Measurements from ENCODE around the gene TXNRD1.
"Not testable (repeated sequence)": the region's sequence is repeated elsewhere in the genome, so short reads cannot be mapped to it uniquely, and the experiment has no call there.

Gene TXNRD1

GRCh38 chr12:104304261-104305009 is 88.9 kb downstream of the TXNRD1 start:
- no peak for DNase-seq (ENCODE audit: low read depth)

- DNase-seq (ENCODE audit: low read depth), result no peak
These were observed 89.8 kb downstream of the TXNRD1 start for GRCh38 chr12:104305349-104305748.

GRCh38 chr12:104306376-104306775 is 90.8 kb downstream of the TXNRD1 start:
- DNase-seq (ENCODE audit: low read depth), result no peak

DNA sequence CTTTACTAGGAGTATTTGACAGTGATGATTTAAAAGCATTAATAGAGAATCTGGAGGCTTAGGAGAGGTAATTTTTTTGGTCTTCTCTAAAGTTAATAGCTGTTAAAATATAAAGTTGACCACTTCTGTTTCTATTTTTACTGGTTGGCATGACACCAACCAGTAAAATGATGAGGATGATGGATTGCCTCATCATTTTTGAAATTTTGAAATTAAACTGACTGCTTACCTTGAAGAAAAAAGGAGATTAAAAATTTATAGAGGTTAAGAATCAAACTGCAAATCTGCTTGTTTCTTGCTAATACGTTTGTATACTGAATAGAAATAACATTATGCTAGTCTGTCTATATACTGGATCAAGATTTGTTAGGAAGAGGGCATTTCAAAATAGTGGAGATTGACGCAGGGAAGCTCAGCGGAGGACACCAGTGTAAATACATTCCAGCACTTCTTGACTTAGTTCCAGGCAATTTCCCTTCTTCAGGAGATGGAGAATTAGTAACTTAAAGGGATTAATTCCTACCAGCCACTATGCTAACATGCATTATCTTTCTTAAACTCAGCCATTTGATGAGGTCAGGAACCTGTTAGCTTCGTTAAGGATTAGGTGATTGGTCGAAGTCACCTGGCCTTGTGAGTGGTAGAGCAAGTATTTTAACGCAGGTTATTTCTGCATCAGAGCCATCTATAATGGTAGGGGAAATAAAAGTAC is 91.5 kb downstream of the TXNRD1 start:
- no peak for DNase-seq (ENCODE audit: low read depth)

- no peak for DNase-seq (ENCODE audit: low read depth)
These were observed 92.0 kb downstream of the TXNRD1 start for GRCh38 chr12:104307655-104308000.

- no peak for DNase-seq (ENCODE audit: low read depth)
These were observed 93.9 kb downstream of the TXNRD1 start for GRCh38 chr12:104309446-104309993.

DNA sequence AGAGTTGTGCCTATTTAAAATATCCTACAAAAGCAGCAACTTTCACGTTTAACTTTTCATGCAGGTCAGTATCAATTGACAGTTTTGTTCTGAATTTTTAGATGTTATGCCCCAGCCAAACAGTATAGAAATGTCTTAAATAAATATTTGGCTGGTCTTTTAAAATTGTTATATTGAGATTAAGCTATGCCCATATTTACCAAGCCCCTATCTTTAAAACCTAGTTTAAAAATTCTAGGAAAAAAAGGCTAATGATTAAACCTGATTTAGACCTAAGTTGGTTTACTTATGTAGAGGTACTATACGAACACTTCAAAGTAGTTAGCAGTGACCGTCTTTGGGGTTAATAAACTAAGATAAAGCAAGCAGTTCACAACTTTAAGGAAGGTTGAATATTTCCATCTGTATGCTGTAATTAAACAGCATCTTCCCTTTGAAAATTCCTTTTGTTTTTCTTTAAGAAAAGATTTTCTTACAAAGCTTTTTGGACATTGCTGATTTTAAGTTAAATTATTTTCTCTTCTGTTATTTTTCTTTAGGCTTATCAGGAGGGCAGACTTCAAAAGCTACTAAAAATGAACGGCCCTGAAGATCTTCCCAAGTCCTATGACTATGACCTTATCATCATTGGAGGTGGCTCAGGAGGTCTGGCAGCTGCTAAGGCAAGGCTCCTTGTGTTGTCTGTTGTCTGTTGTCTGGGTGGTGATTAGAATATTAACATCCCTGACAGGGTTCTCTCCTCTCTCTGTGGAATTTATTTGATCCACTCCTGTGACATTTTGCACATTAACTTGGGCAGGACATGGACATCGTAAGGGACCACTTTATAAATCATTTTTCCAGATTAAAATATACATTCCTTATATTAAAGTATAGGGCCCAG is 95.4 kb downstream of the TXNRD1 start:
- DNase-seq (ENCODE audit: low read depth), result no peak

DNA sequence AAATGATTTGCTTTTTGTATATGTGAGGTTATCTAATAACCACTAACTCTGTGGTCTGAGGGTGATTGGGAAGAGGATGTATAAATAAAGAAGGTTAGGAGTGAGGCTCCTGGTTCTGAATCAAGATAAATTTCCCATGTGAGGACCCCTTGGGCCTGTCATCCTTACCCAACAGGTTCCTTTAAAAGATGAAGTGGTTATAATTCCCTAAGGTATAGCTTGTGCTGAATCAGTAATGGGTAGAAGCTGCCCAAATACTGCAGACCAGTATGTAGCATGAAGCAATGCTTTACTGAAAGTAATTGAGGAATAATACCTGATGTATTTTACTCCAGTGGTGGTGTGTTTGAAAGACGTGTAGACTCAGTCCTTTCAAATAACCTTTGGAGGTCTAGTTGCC is 96.6 kb downstream of the TXNRD1 start:
- DNase-seq (ENCODE audit: low read depth), result no peak

- no peak for DNase-seq (ENCODE audit: low read depth)
These were observed 97.1 kb downstream of the TXNRD1 start for GRCh38 chr12:104312654-104313053.

- DNase-seq (ENCODE audit: low read depth), result no peak
These were observed 98.1 kb downstream of the TXNRD1 start for GRCh38 chr12:104313568-104314241.

- DNase-seq (ENCODE audit: low read depth), result no peak
These were observed 98.6 kb downstream of the TXNRD1 start for GRCh38 chr12:104314242-104314614.

GRCh38 chr12:104315326-104316224 is 100.0 kb downstream of the TXNRD1 start:
- DNase-seq (ENCODE audit: low read depth), result no peak

GRCh38 chr12:104316936-104317335 is 101.4 kb downstream of the TXNRD1 start:
- no peak for DNase-seq (ENCODE audit: low read depth)

GRCh38 chr12:104317538-104318210 is 102.1 kb downstream of the TXNRD1 start:
- DNase-seq (ENCODE audit: low read depth), result no peak

GRCh38 chr12:104319028-104319427 is 103.4 kb downstream of the TXNRD1 start:
- DNase-seq (ENCODE audit: low read depth), result no peak

DNA sequence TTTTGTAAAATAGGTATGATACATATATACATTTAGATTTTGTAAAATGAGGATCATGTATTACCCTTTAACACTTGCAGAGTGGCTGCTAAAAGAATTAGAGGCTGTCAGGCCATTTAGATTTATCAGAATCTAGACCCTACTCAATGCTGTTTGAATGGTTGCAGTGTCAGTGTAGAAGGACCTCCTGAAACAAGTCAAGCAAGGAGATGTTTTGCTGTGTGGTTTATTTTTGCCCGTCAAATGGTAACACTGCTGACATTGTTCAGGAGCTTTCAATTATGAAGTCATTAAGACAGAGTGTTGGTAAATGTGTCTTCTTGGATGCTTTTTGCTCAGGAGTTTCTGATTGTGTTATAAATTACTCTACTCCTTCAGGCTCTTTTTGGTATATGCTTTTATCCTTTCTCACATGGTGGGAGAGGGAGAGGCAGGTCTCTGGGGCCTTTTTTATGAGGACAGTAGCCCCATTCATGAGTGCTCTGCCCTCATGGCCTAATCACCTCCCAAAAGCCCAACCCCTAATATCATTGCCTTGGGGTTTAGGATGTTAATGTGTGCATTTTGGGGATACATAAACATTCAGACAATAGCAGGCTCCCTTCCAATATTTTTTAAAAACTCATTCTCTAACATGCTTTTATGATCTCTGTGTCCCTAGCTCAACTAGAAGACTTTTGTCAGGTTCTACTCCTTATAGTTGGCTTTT is 104.5 kb downstream of the TXNRD1 start:
- DNase-seq (ENCODE audit: low read depth), result no peak

DNA sequence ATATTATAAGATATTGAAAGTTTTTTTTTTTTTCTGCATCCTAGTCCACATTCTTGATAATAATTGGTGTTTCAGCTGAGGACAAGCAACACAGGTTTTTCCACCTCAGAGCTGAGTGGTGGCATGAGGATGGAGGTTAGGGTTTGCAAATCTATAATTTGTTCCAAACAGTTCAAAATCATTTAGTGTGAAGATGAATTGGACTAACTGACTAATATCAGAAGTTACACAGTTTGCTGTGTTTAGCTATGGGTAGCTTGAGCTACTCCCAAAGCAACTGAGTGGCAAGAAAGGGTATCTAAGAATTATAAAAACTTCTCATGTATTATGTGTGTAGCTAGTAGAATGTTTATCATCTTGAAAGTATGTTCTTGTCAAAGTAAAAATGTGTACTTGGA is 105.0 kb downstream of the TXNRD1 start:
- DNase-seq (ENCODE audit: low read depth), result no peak

- no peak for DNase-seq (ENCODE audit: low read depth)
These were observed 106.4 kb downstream of the TXNRD1 start for GRCh38 chr12:104321949-104322348.

GRCh38 chr12:104322533-104322932 is 107.0 kb downstream of the TXNRD1 start:
- not testable (repeated sequence) for DNase-seq (ENCODE audit: low read depth)

- no peak for DNase-seq (ENCODE audit: low read depth)
These were observed 108.3 kb downstream of the TXNRD1 start for GRCh38 chr12:104323899-104324298.

Data from non-pigmented ciliary epithelial cell (primary cell).